HG03521 (cell line): ENCODE results near the gene ENAH.
"Not testable (repeated sequence)": the region's sequence is repeated elsewhere in the genome, so short reads cannot be mapped to it uniquely, and the experiment has no call there.

ENCODE experiments used
- ATAC-seq: cut with Tn5 transposase; IDR thresholded peaks from one replicate; pipeline ENCODE4 v1.9.1; 2021; ENCODE audit warnings: mild to moderate bottlenecking, moderate library complexity; ENCODE audit not compliant: unreplicated experiment

The ENAH gene

GRCh38 chr1:225652729-225653462, at the start of gene ENAH:
Gene ENAH (minus strand): TSS chr1:225653123. CDS start chr1:225652690, 433 bp downstream.
- ATAC-seq, result no peak

- ATAC-seq, result no peak
Measured at GRCh38 chr1:225700889-225701465, 48.1 kb upstream of the ENAH start.

GRCh38 chr1:225700164-225700821, 47.4 kb upstream of the ENAH start:
- no peak for ATAC-seq

- ATAC-seq, result no peak
Measured at GRCh38 chr1:225699336-225699735, 46.4 kb upstream of the ENAH start.

- not testable (repeated sequence) for ATAC-seq
Measured at GRCh38 chr1:225698194-225698593, 45.3 kb upstream of the ENAH start.

GRCh38 chr1:225697428-225697827, 44.5 kb upstream of the ENAH start:
- ATAC-seq, result no peak

- ATAC-seq, result no peak
Measured at GRCh38 chr1:225695578-225696337, 42.8 kb upstream of the ENAH start.

GRCh38 chr1:225694151-225694603, 41.3 kb upstream of the ENAH start:
- ATAC-seq, result no peak

- not testable (repeated sequence) for ATAC-seq
Measured at GRCh38 chr1:225693697-225694096, 40.8 kb upstream of the ENAH start.

- no peak for ATAC-seq
Measured at GRCh38 chr1:225693085-225693696, 40.3 kb upstream of the ENAH start.

GRCh38 chr1:225692517-225692879, 39.6 kb upstream of the ENAH start:
- ATAC-seq, result no peak

- ATAC-seq, result no peak
Measured at GRCh38 chr1:225691861-225692516, 39.1 kb upstream of the ENAH start.

GRCh38 chr1:225691377-225691776, 38.5 kb upstream of the ENAH start:
- ATAC-seq, result no peak

GRCh38 chr1:225689882-225690459, 37.0 kb upstream of the ENAH start:
- ATAC-seq, result no peak

GRCh38 chr1:225688345-225688744, 35.4 kb upstream of the ENAH start:
- ATAC-seq, result no peak

GRCh38 chr1:225685476-225686176, 32.7 kb upstream of the ENAH start:
- no peak for ATAC-seq

- no peak for ATAC-seq
Measured at GRCh38 chr1:225684741-225685140, 31.8 kb upstream of the ENAH start.

GRCh38 chr1:225681231-225681630, 28.3 kb upstream of the ENAH start:
- no peak for ATAC-seq

GRCh38 chr1:225678545-225678944, 25.6 kb upstream of the ENAH start:
- ATAC-seq, result no peak
